Smooth muscle cell (in vitro differentiated cells): ENCODE measurements around the gene RASEF. TPM values are rescaled to one million over a fixed set of nuclear protein-coding genes. Genes with fewer than 3 reads are reported as not detected.
"Not testable (repeated sequence)": the region's sequence is repeated elsewhere in the genome, so short reads cannot be mapped to it uniquely, and the experiment has no call there.

Source experiments
- DNase-seq: peaks from one replicate; lab custom pipeline; 2025; ENCODE audit not compliant: unreplicated experiment; lab: John Stamatoyannopoulos, UW
- H2AFZ ChIP-seq: fragments of 200-600 bp; sonication (generic); 2 replicates; pipeline ENCODE4 v1.6.0; 2016; ENCODE audit warnings: antibody characterized with exemption, low read depth, mild to moderate bottlenecking
- H3F3A ChIP-seq: fragments of 200-600 bp; sonication (generic); 2 replicates; pipeline ENCODE4 v1.6.0; 2017; ENCODE audit warnings: antibody characterized with exemption, low read depth
- H3K27ac ChIP-seq: fragments of 200-600 bp; sonication (generic); 2 replicates; pipeline ENCODE4 v1.5.1; 2016; ENCODE audit warnings: low read depth, mild to moderate bottlenecking
- H3K27me3 ChIP-seq: fragments of 200-600 bp; sonication (generic); 2 replicates; pipeline ENCODE4 v1.6.1; 2016; ENCODE audit warnings: low read depth, mild to moderate bottlenecking
- H3K36me3 ChIP-seq: fragments of 200-600 bp; sonication (generic); 2 replicates; pipeline ENCODE4 v1.5.1; 2016; ENCODE audit warnings: low read depth
- H3K4me1 ChIP-seq: fragments of 200-600 bp; sonication (generic); 2 replicates; pipeline ENCODE4 v1.5.1; 2016; ENCODE audit warnings: low read depth
- H3K4me2 ChIP-seq: fragments of 200-600 bp; sonication (generic); 2 replicates; pipeline ENCODE4 v1.6.0; 2016; ENCODE audit warnings: mild to moderate bottlenecking
- H3K4me3 ChIP-seq: fragments of 200-600 bp; sonication (generic); 2 replicates; pipeline ENCODE4 v1.5.1; 2016; ENCODE audit warnings: mild to moderate bottlenecking
- H3K79me2 ChIP-seq: fragments of 200-600 bp; sonication (generic); 2 replicates; pipeline ENCODE4 v1.6.0; 2016; ENCODE audit warnings: low read depth, mild to moderate bottlenecking
- H3K9ac ChIP-seq: fragments of 200-600 bp; sonication (generic); 2 replicates; pipeline ENCODE4 v1.6.0; 2016; ENCODE audit warnings: low read depth
- H3K9me3 ChIP-seq: fragments of 200-600 bp; sonication (generic); replicated peaks from 2 replicates; pipeline ENCODE4 v1.5.1; 2016; ENCODE audit warnings: low read depth
- H4K20me1 ChIP-seq: fragments of 200-600 bp; sonication (generic); 2 replicates; pipeline ENCODE4 v1.6.0; 2016; ENCODE audit warnings: low read depth
- CTCF ChIP-seq: fragments of 200-600 bp; sonication (generic); IDR thresholded peaks from 2 replicates; pipeline ENCODE4 v1.5.1; 2017; ENCODE audit warnings: borderline replicate concordance, mild to moderate bottlenecking, antibody characterized with exemption; ENCODE audit not compliant: insufficient read depth, poor library complexity, severe bottlenecking
- WGBS: methylation state at CpG from one replicate; pipeline ENCODE4 v1.1.7; 2016; ENCODE audit warnings: low lambda C conversion rate; 5-methylcytosine and 5-hydroxymethylcytosine counted together
- polyA plus RNA-seq: library from polyadenylated mRNA; unstranded; fragments of >200 nt; fragmentation: Nextera tagmentation; extraction: Ambion mirVana; gene quantifications from 2 replicates; pipeline ENCODE4 v1.2.1, GENCODE V29; 2016
- total RNA-seq: library from RNA; depleted of rRNA; stranded (reverse); fragments of >200 nt; gene quantifications from 2 replicates; pipeline ENCODE4 v1.2.3, GENCODE V29; 2014

Gene RASEF
- total and polyA plus RNA-seq, 2 experiments from 2014 or later: 0.11 to 1.7 TPM

- H3F3A ChIP-seq: no peaks in the 10 kb centered on the region
- H3K4me3 ChIP-seq: no peak overlapping the region
- H3K9ac ChIP-seq: no peak overlapping the region
- 24% methylated on average over 2 of the region's 2 CpGs for WGBS
- H3K4me2 ChIP-seq: no peak overlapping the region
- H3K79me2 ChIP-seq: no peaks in the 10 kb centered on the region
- no peak for DNase-seq
- H4K20me1 ChIP-seq: no peaks in the 10 kb centered on the region
- H3K9me3 ChIP-seq: no peaks in the 10 kb centered on the region
- H3K27me3 ChIP-seq: no peaks in the 10 kb centered on the region
- H2AFZ ChIP-seq: no peak overlapping the region
- TF ChIP-seq CTCF: no peak
- peaks cover 10% of the 10 kb centered on the region for H3K4me1 ChIP-seq
- no peaks in the 10 kb centered on the region for H3K36me3 ChIP-seq
- H3K27ac ChIP-seq: peak overlapping the region; percentile 62
Observed at GRCh38 chr9:82934949-82935348, 128.0 kb downstream of the RASEF start.

- 100% methylated on average over 1 of the region's 1 CpG for WGBS
- not testable (repeated sequence) for H3K9me3 ChIP-seq, H3K79me2 ChIP-seq, H3K36me3 ChIP-seq, H3K9ac ChIP-seq, DNase-seq, H3K4me1 ChIP-seq, H3F3A ChIP-seq, H3K4me2 ChIP-seq, H3K27me3 ChIP-seq, H2AFZ ChIP-seq, H3K4me3 ChIP-seq, H4K20me1 ChIP-seq
- peak overlapping the region; percentile 62 for H3K27ac ChIP-seq
Observed at GRCh38 chr9:82934025-82934424, 128.9 kb downstream of the RASEF start.

- DNase-seq: no peak
- H3F3A ChIP-seq: no peaks in the 10 kb centered on the region
- H3K9me3 ChIP-seq: no peaks in the 10 kb centered on the region
Observed at GRCh38 chr9:82930116-82930515, 132.8 kb downstream of the RASEF start.

More at GRCh38 chr9:82930116-82930515, 132.8 kb downstream of the RASEF start:
- no peaks in the 10 kb centered on the region for H3K79me2 ChIP-seq
- H3K27ac ChIP-seq: no peak overlapping the region
- H4K20me1 ChIP-seq: no peaks in the 10 kb centered on the region
- H2AFZ ChIP-seq: no peak overlapping the region
- no peak for TF ChIP-seq CTCF
- no peak overlapping the region for H3K4me3 ChIP-seq
- H3K9ac ChIP-seq: no peak overlapping the region
- peaks cover 7% of the 10 kb centered on the region for H3K4me1 ChIP-seq
- no peaks in the 10 kb centered on the region for H3K27me3 ChIP-seq
- H3K36me3 ChIP-seq: no peaks in the 10 kb centered on the region
- no peak overlapping the region for H3K4me2 ChIP-seq
